NCI-H345 treated with DMSO at 0.1 percent for 48 hours (cell line): Measurements from ENCODE around the gene ZNF664.

Experiments
- DNase-seq: peaks from one replicate; lab custom pipeline; 2025; ENCODE audit not compliant: unreplicated experiment; lab: John Stamatoyannopoulos, UW

The ZNF664 gene

DNA sequence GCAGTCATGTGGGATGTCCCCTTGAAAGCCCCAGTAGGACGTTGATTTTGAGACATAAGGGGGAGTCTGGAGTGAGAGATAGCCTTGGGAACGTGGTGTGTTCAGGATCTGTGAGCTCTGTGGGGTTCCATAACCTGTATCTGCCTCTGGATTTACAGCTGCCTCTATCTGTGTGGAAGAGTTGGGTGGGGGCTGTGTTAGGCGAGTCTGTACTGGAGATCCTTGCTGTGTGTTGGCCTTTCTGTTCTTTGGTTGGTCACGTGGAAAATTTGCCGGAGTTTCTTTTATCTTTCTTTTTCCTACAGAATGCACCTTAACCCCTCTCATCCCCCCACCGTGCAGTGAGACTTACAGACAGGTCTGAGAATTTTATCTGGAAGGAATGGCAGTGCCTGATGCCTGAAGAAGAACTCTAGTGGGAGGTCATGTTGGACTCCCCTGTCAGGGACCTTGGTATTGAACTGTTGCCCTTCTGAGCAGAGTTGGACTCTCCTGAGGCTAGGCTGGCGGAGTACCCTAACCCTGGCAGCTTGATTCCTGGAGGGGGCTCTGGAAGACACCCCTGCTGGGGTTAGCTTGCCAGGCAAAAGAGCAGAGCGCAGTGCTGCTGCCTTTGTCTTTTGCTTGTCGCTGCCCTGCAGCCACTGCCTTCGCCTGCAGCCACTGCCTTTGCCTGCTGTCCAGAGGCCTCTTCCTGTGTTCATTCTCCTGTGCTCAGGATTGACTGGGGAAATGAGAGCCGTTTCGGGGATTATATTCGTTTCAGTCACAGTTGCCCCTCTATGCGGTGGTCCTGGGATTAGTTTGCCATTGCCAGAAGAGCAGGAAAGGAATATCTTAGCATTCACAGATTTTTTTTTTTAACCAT lies 34.1 kb downstream of the ZNF664 start:
- DNase-seq = no peak

DNA sequence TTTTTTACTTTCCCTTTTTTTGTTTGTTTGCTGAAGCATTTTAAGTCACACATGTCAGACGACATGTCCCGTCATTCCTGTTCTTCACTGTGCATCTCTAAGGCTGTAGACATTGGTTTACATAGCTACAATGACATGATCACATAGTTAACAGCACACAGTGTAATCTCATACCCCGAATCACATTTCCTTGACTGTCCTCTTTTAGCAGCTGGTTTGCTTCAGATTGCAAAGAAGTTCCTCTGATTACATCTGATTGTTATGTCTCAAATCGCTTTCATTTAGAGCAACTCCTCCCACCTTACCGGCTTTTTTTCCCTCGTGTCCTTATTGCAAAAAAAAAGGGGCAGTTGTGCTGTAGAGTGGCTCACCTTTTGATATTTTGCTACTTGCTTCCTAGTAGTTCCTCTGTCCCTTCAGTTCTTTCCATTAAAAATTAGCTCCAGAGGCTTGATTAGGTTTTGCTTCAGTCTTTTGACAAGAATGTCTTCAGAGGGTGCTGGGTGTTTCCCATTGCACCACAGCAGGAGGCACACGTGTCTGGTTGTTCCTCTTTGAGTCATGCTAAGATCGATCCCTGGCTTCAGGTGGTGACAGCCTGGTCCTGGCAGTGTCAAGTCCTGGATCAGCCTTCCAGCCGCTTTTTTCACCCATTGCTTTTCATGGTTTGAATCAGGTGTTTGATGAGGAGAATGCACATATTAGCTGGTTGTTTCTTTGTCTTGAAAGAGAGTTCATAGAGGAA lies 35.0 kb downstream of the ZNF664 start:
- no peak for DNase-seq

DNA sequence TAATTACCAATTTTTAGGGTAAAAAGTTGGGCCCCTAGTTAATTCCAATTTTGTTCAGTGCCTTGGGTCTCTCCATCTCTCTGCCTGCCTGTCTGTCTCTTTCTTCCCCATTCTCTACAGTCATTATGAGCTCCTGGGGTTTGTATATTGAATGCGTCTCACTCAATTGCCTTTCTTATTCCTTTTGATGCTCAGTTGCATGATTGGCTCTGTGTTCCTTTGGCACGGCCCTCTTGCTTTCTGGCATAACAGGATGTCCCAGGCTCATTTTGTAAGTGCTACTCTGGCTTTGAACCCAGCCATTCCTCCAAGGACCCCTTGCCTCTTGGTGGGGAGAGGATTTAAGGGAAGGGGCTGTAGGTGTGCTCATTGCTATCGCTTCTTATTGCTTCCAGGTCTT lies 35.6 kb downstream of the ZNF664 start:
- no peak for DNase-seq

DNA sequence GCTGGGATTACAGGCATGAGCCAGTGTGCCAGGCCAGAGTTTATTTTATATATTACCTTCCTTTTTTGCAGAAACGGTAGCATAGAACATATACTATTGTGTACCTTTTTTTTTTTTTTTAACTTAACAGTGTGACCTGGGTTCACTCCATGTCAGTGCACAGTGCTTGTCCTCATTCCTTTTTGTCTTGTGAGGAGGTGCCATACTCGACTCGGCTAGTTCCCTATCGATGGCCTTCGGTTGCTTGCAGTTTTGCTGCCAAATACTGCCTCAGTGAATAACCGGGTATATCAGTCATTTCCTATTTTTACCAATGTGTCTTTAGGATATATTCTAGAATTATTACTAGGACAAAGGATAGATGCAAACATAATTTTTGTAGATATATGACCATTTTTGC lies 36.8 kb downstream of the ZNF664 start:
- no peak for DNase-seq

DNA sequence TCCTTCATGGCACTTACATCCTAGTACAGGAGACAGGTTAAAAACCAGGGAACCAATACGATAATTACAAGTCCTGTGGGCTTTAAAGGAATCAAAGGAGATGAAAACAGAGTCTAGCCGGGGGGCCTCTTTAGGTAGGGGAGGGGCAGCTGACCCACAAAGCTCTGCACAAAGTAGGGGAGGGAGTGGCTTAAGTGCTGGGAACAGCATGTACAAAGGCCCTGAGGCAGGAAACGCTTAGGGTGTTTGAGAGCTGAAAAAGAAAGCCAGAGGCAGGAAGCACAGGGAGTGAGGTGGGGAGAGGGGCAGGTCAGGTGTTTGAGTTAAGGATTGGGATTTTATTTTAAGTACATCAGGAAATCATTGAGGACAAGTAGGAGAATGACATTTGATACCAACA lies 37.7 kb downstream of the ZNF664 start:
- DNase-seq = no peak

DNA sequence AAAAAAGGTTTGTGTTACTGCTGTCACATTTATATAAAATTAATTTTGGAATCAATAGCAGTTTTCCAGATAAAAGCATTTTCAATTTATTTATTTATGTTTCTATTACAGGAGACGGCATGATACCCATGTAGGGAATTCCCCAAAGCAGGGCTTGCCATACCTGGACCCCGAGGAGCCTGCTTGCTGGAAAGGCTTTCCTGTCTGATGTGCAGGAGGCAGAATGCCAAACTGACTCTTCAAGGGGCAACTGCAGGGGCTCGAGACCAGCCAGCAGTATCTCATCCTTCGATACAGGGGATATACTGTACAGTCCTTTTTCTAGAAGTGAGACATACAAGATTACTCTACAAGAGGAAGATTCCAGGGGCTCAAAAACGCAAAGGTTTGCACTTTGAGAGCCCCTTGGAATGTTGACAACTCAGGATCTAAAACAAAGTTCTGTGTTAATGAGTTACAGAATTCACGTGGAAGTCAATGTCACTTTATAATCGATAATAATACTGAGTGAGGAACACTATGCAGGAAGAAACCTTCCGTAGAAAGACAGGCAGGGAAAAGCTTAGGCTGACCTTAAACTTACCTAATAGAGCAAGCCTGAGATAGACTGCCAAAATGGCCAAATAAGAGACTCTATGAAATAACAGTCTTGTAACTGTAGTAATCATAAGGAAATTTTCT lies 38.6 kb downstream of the ZNF664 start:
- no peak for DNase-seq

DNA sequence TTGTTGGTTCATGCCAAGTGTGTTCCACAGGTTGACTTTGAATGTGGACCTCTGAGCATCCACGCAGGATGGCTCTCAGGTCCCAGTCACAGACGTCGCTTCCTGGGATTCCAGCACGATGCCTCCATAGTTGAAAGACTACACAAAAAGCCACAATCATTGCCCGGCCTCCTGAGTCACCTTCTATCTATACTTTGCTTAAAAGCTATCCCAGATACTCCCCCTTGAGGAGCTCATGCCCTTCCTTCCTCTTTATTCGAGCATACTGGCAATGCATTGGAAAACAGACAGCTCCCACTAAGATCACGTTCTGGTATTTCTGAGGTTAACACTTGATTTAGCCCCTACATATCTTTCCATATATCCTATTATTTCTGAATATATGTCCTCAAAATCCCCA lies 40.1 kb downstream of the ZNF664 start:
- DNase-seq = no peak

DNA sequence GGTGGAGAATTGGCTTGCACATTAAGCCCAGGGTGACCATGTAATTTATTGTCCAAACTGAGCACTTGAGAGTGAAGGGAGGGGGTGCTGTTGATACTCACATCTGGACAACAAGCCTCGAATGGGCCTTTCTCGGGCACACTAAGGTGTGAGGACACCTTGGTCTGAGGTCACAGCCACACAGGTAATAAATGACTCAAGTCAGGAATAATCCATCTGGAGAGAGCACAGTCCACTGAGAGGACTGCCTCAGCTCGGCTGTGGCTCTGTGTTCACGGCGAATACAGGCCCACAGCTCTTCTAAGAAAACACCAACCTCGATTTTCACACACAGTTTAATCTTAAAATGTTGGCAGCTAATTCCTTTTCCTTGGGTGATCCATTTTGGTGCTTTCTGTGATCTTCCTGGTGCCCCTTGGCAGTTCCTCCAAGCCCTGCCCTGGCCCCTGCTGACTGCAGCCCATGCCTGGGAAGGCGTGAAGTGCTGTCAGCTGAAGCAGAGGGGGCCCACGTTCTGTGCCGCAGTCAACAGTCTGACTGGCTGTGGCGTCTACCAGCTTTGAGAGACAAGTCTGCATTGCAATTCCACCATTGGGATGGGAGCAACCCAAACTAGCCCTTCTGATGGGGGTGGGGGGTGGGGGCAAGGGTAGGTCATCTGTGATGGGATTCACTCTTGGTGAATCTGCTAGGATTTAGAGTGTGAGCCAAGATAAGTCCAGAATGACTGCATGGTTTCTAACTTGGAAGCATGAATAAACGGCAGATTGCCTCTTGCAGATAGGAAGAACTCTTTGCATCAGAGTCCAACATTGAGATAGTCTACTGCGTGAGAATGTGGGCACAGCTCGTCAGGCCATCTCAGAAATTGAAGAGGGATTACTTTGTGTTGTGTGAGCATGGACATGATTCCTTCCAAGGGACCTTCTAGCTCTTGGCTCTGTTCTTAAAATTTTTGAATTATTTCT lies 42.8 kb downstream of the ZNF664 start:
- DNase-seq = no peak

DNA sequence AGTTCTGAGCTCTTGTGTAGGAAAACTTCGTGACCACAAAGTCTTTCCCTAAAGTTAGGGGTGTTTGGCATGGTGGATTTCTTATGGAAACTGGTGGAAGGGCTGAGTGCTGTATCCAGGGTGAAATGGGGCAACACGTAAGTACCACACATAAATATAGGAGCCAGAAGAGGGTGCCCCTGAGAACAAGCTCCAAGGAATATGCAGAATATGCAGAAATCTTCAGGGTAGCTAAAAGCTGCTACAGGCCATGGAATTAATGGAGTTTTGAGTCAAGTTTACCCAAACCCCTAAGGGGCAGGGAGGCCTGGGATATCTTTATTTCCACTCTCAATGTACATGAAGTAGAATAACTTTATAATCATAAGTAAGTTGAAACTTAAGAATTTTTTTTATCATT lies 44.0 kb downstream of the ZNF664 start:
- no peak for DNase-seq

DNA sequence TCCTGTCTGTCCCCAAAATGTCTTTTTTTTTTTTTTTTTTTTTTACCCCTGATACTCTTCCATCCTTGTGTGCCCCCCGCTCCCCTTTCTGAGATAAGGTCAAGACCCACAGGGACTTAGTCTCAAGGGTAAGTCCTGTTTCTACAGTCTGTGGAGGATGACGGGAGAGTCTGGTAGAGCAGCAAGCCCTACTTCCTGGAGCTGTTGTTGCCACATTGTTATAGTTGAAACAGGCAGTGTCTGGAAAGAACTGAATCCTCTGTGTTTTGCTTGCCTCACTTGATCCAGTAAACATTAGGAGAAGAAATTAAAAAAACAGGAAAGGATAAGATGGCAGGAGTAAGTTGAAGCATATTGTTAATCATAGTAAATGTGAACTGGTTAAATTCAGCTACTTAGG lies 45.5 kb downstream of the ZNF664 start:
- DNase-seq = no peak

DNA sequence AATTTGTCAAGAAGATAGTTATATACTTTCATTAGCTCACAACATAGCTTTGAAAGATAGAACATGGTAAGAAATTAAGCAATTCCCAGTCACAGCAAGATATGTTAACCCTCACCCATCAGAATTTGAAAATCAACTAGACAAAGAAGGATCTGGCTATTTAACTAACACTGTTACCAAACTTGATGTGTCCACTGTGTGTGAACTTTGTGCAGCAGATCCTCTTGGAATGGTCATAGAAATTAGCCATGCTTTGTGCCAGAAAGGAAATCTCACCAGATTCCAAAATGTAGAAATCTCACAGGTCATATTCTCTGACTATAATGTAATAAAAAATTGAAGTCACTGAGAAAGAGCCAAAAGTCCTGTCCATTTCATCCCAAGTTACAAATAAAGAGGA lies 46.1 kb downstream of the ZNF664 start:
- no peak for DNase-seq

DNA sequence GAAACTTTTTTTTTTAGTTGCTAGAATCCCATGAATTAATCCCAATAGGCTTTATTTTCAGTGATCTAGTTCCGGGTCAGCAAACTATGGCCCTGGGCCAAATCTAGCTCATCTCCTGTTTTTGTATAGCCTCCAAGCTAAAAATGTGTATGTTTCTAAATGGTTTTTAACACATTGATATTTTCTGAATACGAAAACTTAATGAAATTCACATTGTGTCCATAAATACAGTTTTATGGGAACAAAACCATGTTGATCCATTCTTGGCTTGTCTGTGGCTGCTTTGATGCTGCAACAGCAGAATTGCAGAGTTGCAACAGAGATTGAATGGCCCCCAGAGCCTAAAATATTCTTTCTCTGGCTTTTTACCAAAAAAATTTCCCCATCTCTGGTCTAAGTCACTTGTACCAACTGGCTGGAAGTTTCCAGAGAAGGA lies 47.5 kb downstream of the ZNF664 start:
- no peak for DNase-seq

DNA sequence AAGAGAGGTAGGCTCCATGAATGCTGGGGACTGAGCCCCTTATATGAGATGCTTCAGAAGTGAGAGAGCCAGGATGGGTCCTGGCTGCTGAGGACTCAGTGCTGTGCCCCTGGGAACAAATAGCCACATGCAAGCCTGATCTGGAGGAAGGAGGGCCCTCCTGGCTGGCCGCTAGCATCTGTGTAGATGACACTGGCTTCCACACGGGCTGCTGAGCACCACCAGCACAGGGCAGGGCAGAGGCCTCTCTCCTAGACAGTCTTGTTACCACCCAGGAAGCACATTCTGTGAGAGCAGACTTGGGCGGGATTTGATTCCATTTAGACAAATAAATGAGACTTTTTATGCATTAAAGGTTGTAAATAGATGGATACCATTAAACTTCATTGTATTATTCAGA lies 48.0 kb downstream of the ZNF664 start:
- no peak for DNase-seq

DNA sequence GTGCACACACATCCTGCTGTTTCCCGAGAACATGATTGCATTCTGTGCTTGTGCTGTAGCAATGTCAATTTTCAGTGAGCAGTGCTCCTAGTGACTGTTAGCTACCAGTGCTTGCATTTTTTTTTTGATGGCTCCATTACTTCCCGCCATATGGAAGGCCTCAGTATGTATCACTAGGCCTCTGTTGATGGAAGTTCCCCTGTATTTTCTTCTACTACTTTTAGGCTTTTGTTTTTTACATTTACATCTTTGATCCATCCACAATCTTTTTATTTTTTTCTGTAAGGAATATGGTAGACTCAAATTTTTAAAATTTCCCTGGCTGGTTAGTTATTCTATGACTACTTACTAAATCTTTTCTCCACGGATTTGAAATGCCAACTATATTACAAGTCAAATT lies 49.1 kb downstream of the ZNF664 start:
- no peak for DNase-seq

DNA sequence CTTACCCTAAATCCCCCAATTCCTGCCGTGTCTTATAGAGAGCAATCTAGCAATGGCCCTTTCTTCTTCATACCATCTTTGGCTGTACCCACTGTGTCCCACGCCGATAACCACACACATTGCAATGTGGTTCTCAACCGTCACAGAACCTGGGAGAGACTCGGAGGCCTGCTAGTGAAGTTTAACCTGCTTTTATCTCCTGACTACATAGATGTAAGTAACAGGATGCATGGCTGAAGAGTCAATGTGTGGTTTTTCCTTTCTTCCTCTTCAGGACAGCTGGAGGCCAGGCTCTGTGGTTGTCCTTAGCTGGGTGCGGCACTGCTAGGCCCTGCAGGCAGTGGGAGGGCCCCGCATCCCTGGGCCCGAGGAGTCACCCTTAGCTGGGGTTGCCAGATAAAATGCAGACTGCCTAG lies 51.3 kb downstream of the ZNF664 start:
- no peak for DNase-seq

DNA sequence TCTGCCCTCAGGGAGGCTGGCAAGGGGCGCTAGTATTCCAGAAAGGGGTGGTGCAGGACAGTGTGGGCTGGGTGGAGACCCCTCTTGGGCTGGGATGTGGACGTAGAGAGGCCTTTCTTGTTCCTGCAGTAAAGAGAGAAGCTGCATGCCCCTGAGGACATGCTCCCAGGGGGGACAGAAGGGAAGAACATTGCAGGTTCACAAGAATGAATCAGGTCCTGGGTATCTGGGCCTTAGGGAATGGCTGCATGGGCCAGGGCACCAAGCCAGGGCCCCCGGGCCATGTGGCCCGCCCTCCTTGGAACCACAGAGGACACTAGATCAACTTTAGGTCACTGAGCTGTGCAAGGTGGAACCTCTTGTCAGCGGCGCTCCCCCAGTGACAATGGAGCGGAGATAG lies 51.8 kb downstream of the ZNF664 start:
- no peak for DNase-seq

DNA sequence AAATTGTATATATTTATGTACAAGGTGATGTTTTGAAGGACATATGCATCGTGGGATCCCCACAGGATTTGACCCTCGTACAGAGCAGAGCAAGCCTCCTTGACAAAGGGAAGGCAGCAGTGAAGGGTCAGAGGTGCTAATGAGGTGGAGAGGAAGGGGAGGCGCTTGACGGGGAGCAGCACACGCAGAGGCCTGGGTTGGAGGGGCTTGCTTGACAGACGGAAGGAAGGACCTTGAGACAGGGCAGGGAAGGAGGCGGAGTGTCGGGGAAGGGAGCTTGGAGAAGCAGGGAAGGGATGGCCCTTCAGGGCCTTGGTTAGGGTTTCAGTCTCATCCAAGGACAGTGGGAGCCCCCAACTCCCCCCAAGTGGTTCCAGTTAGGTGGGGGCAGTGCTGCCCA lies 52.6 kb downstream of the ZNF664 start:
- no peak for DNase-seq

DNA sequence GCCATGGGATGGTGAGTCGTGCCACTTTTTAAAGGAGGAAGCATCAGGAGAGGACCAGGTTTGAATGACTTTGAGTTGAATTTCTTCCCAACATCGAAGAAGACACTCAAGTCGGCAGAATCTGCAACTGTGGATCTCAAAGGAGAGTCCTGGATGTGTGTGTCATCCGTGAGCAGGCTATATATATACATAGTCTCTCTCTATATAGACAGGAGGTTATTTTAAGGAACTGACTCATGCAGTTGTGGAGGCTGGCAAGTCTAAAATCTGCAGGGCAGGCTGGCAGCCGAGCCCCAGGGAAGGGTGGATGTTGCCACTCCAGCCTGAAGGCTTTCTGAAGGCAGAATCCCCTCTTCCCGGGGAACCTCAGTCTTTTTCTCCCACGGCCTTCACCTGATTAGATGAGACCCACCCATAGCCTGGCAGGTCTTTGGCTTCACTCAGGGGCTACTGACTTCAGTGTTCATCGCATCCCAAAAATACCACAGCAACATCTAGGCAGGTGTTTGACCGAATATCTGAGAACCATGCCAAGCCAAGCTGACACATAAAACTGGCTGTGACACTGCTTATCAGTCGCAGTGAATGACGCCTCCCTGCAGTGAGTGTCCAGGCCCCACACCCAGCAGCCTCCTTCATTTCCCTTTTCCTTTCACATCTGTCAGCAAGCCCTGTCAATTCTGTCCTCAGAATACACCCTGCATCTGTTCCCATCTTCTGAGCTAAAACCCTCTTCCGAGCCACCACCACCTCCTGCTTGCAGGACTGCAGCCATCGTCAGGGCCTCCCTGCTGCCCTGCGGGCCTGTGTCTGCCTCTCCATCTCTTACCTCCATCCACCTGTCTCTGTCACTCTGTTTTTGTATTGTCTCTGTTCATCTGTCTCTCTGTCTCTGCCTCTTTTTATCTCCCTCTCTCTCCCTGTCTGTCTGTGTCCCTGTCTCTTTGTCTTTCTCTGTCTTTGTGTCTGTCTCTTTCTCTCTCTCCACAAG lies 54.0 kb downstream of the ZNF664 start:
- DNase-seq = no peak

DNA sequence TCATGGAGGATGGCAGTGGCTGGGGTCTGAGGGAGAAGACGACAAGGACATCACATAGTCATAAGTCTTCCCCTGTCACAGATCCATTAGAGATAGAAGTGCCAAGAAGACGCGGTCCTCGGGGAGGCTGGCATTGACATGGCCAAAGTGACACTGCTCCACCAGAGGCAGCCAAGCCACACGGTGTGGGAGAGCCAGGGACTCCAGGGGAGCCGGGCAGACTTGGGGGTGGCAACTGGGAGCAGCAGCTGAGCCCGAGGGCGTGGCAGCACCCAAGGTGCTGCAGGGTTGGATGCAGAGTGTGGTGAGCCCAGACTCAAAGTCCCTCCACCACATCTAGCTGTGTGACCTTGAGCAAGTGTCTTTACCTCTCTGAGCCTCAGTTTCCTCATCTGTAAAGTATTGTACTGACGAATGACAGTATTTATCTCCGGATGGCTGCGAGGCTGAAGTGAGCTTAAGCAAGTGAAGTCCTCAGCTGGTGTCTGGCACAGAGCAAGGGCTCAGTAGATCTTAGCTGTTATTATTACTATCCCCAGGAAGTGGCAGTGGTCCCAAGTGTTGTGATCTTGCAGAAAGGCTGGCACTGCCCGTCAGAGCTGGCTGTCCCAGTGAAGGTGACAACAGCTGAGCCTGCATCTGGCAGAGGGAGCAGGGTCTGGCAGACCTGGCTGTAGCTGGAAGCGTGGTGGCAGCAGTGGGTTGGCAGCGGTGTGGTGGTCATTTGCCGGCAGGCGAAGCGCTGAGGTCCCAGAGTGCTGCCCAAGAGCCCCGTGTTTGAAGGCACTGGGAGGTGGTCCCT lies 54.9 kb downstream of the ZNF664 start:
- no peak for DNase-seq
